SHP77 treated with DMSO at 0.1 percent for 48 hours (cell line): Measurements from ENCODE around the gene SNX19.
A peak's percentile ranks its signal among the peaks of the same experiment; 100 is the strongest.

Source experiments
- DNase-seq: peaks from one replicate; lab custom pipeline; 2025; lab: John Stamatoyannopoulos, UW

The SNX19 gene

GRCh38 chr11:130905512-130905911 is 10.8 kb downstream of the SNX19 start:
- DNase-seq, result no peak

GRCh38 chr11:130904380-130904779 is 11.9 kb downstream of the SNX19 start:
- DNase-seq, result no peak

- DNase-seq, result no peak
Measured at GRCh38 chr11:130902380-130902779, 13.9 kb downstream of the SNX19 start.

GRCh38 chr11:130899106-130899505 is 17.2 kb downstream of the SNX19 start:
- DNase-seq, result no peak

GRCh38 chr11:130897262-130898182 is 18.8 kb downstream of the SNX19 start:
- DNase-seq, result no peak

- peak; percentile 29 for DNase-seq
Measured at GRCh38 chr11:130894322-130895025, 21.8 kb downstream of the SNX19 start.

- no peak for DNase-seq
Measured at GRCh38 chr11:130892861-130893260, 23.4 kb downstream of the SNX19 start.

- no peak for DNase-seq
Measured at GRCh38 chr11:130891326-130891725, 25.0 kb downstream of the SNX19 start.

- DNase-seq, result no peak
Measured at GRCh38 chr11:130890039-130890745, 26.1 kb downstream of the SNX19 start.

- no peak for DNase-seq
Measured at GRCh38 chr11:130888790-130889189, 27.5 kb downstream of the SNX19 start.

GRCh38 chr11:130886704-130887103 is 29.6 kb downstream of the SNX19 start:
- no peak for DNase-seq

GRCh38 chr11:130882138-130882551 is 34.1 kb downstream of the SNX19 start:
- DNase-seq, result no peak

- DNase-seq, result no peak
Measured at GRCh38 chr11:130881475-130882137, 34.7 kb downstream of the SNX19 start.

- no peak for DNase-seq
Measured at GRCh38 chr11:130879836-130880235, 36.4 kb downstream of the SNX19 start.

- DNase-seq, result no peak
Measured at GRCh38 chr11:130876931-130877915, 39.1 kb downstream of the SNX19 start.

- no peak for DNase-seq
Measured at GRCh38 chr11:130876100-130876499, 40.2 kb downstream of the SNX19 start.

GRCh38 chr11:130874955-130875531 is 41.2 kb downstream of the SNX19 start:
- DNase-seq, result no peak

GRCh38 chr11:130874396-130874795 is 41.9 kb downstream of the SNX19 start:
- DNase-seq, result no peak

GRCh38 chr11:130873761-130874160 is 42.5 kb downstream of the SNX19 start:
- DNase-seq, result no peak

- DNase-seq, result no peak
Measured at GRCh38 chr11:130872981-130873380, 43.3 kb downstream of the SNX19 start.
